GM12873 (cell line): ENCODE measurements around the gene PNCK.

Experiments used
- TF ChIP-seq, protein P1 (sequence below): IDR thresholded peaks from 2 replicates; pipeline ENCODE4 v1.5.1; 2012; ENCODE audit warnings: low read depth, mild to moderate bottlenecking, moderate library complexity, low read length, control low read depth; ENCODE audit not compliant: insufficient read depth; ENCODE audit errors: missing control alignments

Gene PNCK

DNA sequence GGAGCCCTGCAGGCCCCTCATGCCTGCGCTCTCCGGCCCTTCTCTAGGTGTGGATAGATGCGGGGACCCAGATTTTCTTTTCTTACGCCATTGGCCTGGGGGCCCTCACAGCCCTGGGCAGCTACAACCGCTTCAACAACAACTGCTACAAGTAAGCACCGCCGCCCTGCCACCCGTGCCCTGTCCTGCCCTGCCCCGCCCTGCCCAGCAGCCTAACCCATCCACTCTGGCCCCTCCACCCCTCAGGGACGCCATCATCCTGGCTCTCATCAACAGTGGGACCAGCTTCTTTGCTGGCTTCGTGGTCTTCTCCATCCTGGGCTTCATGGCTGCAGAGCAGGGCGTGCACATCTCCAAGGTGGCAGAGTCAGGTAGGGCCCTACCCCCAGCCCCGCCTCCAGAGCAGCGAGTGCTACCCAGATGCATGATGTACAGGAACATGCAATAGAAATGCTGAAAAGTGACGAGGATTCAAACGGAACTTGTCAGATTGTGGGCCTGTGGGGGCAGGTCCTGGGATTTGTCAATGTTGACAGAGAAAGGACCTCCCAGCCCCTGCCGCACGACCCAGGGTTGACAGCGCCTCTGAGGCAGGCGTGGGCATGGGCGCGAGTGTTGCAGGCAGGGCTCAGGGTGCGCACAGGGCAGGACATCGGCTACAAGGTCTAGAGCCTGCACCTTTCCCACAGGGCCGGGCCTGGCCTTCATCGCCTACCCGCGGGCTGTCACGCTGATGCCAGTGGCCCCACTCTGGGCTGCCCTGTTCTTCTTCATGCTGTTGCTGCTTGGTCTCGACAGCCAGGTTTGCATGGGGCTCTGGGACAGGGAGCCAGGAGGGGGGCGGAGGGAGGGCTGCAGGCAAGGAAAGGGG, 19.8 kb upstream of the PNCK start:
- TF ChIP-seq, protein P1, sequence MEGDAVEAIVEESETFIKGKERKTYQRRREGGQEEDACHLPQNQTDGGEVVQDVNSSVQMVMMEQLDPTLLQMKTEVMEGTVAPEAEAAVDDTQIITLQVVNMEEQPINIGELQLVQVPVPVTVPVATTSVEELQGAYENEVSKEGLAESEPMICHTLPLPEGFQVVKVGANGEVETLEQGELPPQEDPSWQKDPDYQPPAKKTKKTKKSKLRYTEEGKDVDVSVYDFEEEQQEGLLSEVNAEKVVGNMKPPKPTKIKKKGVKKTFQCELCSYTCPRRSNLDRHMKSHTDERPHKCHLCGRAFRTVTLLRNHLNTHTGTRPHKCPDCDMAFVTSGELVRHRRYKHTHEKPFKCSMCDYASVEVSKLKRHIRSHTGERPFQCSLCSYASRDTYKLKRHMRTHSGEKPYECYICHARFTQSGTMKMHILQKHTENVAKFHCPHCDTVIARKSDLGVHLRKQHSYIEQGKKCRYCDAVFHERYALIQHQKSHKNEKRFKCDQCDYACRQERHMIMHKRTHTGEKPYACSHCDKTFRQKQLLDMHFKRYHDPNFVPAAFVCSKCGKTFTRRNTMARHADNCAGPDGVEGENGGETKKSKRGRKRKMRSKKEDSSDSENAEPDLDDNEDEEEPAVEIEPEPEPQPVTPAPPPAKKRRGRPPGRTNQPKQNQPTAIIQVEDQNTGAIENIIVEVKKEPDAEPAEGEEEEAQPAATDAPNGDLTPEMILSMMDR = no peak

- TF ChIP-seq, protein P1 = no peak
These were observed 19.1 kb upstream of the PNCK start for GRCh38 chrX:153692611-153693156.

GRCh38 chrX:153692003-153692402, 18.4 kb upstream of the PNCK start:
- TF ChIP-seq, protein P1 = no peak

- TF ChIP-seq, protein P1 = no peak
These were observed 16.9 kb upstream of the PNCK start for GRCh38 chrX:153690466-153690865.

- TF ChIP-seq, protein P1 = no peak
These were observed 16.2 kb upstream of the PNCK start for GRCh38 chrX:153689654-153690465.

- TF ChIP-seq, protein P1 = no peak
These were observed 15.4 kb upstream of the PNCK start for GRCh38 chrX:153688911-153689590.
